ENCODE measurements around the gene CTNNA2.

The CTNNA2 gene

GRCh38 chr2:80330527-80331450, 817.9 kb downstream of the CTNNA2 start:
- no peak for DNase-seq (ENCODE audit: low read depth)
- no peak overlapping the region for H3K4me3 ChIP-seq (ENCODE audit: low read depth, low read length)
- no peak for TF ChIP-seq CTCF (IDR thresholded peaks at IDR 0.05; ENCODE audit: insufficient read depth, low read depth, low read length, missing control alignments)

- no peak for DNase-seq (ENCODE audit: low read depth)
- no peak overlapping the region for H3K4me3 ChIP-seq (ENCODE audit: low read depth, low read length)
- no peak for TF ChIP-seq CTCF (IDR thresholded peaks at IDR 0.05; ENCODE audit: insufficient read depth, low read depth, low read length, missing control alignments)
Observed at GRCh38 chr2:80333886-80334285, 821.0 kb downstream of the CTNNA2 start.

GRCh38 chr2:80335411-80335810, 822.6 kb downstream of the CTNNA2 start:
- no peak for DNase-seq (ENCODE audit: low read depth)
- no peak for TF ChIP-seq CTCF (IDR thresholded peaks at IDR 0.05; ENCODE audit: insufficient read depth, low read depth, low read length, missing control alignments)
- no peak overlapping the region for H3K4me3 ChIP-seq (ENCODE audit: low read depth, low read length)

GRCh38 chr2:80338794-80339193, 825.9 kb downstream of the CTNNA2 start:
- no peak for TF ChIP-seq CTCF (IDR thresholded peaks at IDR 0.05; ENCODE audit: insufficient read depth, low read depth, low read length, missing control alignments)
- DNase-seq (ENCODE audit: low read depth) = no peak
- no peak overlapping the region for H3K4me3 ChIP-seq (ENCODE audit: low read depth, low read length)

GRCh38 chr2:80340022-80340421, 827.2 kb downstream of the CTNNA2 start:
- DNase-seq (ENCODE audit: low read depth) = no peak
- no peak for TF ChIP-seq CTCF (IDR thresholded peaks at IDR 0.05; ENCODE audit: insufficient read depth, low read depth, low read length, missing control alignments)
- H3K4me3 ChIP-seq (ENCODE audit: low read depth, low read length) = no peak overlapping the region

- no peak for DNase-seq (ENCODE audit: low read depth)
- no peak overlapping the region for H3K4me3 ChIP-seq (ENCODE audit: low read depth, low read length)
- TF ChIP-seq CTCF (IDR thresholded peaks at IDR 0.05; ENCODE audit: insufficient read depth, low read depth, low read length, missing control alignments) = no peak
Observed at GRCh38 chr2:80348078-80348477, 835.2 kb downstream of the CTNNA2 start.

GRCh38 chr2:80348953-80349352, 836.1 kb downstream of the CTNNA2 start:
- TF ChIP-seq CTCF (IDR thresholded peaks at IDR 0.05; ENCODE audit: insufficient read depth, low read depth, low read length, missing control alignments) = no peak
- DNase-seq (ENCODE audit: low read depth) = no peak
- no peak overlapping the region for H3K4me3 ChIP-seq (ENCODE audit: low read depth, low read length)
